Stromal cell of bone marrow (primary cell): ENCODE data around the gene CDK5R1.

Experiments
- DNase-seq: peaks from one replicate; pipeline ENCODE4 v3.0.0-alpha.2; 2012; ENCODE audit warnings: low read depth

CDK5R1 gene

DNA sequence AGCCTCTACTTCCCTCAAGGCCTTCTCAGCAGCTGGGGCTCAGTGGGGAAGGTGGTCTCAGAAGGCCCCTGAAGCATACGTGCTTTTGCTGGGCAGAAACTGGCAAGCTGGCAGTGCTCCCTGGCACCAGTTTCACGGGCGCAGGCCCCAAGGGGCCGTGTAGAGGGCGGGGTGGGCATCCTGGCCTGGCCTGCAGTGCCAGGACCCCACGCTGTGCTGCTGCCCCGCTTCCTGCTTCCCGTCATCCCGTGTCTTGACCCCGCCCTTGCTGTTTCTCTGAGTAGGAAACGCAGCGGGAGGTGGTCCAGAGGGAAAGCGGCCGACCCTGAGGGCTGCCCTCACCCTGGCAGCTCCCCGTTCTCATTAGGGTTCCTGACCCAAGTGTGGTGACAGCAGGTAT, 6.8 kb downstream of the CDK5R1 start:
- DNase-seq = no peak

GRCh38 chr17:32493976-32494513, 7.3 kb downstream of the CDK5R1 start:
- no peak for DNase-seq

GRCh38 chr17:32494621-32495358, 8.0 kb downstream of the CDK5R1 start:
- no peak for DNase-seq

DNA sequence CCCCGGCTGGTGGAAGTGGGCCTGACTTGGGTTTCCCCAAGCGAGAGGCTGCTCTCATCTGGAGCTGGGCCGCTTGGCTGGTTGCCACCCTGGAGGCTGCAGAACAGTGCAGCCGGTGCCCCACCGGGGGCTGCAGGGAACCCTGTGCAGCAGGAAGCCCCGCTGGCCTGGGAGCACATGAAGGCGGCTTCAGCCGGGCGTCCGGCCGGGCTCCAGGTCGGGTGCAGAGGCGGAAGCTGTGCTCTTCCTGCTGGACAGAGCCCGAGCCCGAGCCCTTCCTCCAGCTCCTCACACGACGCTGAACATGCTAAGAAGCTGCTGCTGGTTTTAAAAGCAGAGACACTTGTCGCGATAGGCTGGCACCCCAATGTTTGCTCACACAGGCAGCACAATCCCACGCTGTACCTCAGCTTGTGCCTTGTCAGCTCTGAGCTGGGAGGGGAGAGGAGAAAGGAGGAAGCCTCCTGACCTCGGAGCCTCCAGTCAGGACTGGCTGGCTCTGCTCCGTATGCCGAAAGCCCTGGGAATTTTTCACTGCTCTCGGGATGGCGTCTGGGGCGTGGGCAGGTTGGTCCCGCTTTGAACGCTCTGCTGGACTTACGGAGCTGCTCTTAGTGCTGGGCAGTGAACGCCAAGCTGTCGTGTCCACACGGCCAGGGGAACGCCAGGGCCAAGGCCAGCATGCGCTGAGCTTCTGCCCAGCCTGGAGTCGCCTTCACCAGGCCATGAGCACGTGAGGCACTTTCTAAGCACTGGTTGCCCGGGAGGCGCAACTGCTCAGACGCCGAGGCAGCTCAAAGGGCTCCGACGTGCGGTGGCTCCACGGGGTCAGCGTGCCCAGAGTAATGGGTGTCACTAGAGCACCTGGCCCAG, 8.8 kb downstream of the CDK5R1 start:
- no peak for DNase-seq

GRCh38 chr17:32496395-32497073, 9.7 kb downstream of the CDK5R1 start:
- DNase-seq = peak; percentile 35

GRCh38 chr17:32497431-32498205, 10.8 kb downstream of the CDK5R1 start:
- DNase-seq = no peak

- DNase-seq = no peak
These were observed 11.6 kb downstream of the CDK5R1 start for GRCh38 chr17:32498391-32498790.

GRCh38 chr17:32502013-32502412, 15.2 kb downstream of the CDK5R1 start:
- no peak for DNase-seq

DNA sequence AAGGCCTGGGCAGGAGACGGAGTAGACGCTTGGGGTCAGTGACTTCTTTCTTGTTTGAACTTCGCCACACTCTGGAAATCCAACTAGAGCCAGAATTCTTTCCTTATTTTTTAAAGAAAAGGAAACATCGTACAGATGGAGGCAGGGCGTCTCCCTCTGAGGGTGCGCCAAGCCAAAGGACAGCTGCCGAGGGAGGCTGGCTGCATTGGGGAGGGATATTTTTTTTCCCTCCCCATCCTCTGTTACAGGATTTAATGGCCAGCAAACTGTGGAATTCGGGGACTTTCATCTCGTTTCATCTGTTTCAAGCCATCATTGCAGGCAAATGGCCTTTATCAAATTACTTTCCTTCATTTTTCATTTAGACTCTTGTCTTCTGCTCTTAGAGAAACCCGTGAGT, 15.9 kb downstream of the CDK5R1 start:
- DNase-seq = no peak

DNA sequence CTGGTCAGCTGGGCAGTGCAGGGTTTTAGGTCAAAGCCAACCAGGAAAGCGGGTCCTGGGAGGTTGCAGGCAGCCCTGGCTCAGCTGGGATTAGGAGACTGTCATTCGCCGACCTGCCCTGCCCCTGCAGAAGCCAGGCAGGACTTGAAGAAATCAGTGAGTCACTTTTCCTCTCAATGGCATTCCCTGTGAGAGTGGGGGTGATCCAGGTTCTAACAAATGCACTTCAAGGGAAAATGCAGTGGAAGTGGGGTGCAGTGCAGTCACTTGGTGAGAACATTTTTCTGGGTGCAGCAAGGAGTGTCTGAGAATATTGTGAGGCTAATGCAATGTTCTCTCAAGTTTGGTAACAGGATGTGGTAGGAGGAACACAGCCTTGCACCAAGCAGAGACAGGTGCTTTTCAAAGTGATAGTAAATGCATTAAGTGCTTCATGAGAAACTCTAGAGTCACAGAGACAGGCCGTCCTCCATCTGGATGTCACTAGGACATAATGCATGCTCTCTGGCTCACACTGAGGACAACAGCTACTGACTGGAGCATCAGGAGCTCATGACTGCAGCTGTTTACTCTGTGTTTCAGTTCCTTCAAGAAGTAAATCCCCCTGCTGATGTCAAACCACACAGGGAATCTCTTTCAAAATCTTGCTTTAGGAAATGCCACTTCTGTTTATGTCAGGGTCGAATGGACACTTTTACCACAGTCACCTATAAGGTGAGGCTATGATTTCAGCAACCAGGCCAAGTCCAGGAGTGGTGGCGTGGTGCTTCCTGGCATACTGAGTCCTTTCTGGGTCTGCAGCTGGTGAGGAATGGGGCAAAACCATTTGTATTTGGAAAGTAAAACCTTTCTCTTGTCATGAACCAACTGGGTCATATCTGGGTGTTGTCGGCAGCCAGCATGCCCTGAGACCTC, 16.7 kb downstream of the CDK5R1 start:
- DNase-seq = no peak

DNA sequence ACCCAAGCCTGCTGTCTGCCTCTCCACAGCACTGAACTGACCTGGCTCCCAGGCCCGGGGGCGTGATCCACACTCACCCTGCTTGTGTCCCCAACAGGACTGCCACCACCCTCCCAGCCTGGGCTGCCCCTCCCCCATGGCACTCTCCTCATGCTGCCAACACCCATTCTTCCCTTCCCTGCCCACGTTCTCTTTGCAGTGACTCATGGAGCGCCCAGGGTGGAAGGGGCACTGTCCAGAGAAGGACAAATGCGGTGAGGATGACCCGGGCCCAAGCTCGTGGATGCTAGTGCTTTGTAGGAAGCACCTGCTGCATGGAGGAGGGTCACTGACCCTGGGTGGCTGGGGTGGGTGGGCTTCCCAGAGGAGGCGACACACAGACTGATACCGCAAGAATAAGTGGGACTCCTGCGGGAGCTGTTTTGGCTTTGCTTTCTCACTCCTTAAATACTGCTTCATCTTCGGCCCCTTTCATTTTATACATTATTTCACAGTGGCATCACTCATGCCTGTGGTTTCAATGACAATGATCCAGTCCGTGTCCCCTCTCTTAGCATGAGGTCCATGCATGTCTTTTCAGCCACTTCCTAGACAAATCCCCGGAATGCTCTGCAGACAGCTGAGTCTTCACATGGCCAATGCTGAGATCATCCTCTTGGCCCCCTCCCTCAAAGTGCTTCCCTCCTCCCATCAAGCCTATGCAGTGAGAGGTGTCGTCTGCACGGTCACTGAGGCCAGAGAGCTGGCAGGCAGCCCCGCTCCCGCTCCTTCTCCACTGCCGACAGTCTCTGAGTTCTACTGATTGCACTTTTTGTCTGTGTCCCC, 17.6 kb downstream of the CDK5R1 start:
- no peak for DNase-seq

GRCh38 chr17:32508926-32509325, 22.1 kb downstream of the CDK5R1 start:
- no peak for DNase-seq

DNA sequence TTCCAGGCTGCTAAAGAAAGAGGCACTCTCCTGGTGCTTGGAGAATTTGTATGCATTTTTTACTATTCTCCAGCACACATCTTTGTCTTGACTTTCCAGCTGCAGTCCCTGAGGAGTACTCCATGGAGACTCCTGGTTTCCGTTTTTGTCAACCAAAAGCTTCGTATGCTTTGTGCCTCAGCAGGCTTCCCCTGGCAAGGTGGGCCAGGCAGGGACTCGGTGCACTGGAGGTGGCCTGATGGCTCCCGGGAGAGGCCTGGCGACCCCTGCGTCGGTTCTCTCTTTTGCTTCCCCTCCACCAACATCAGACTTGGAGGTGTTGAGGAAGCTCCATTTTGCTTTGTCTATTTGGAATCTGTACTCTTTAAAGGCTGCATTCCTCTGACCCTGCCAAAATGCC, 23.7 kb downstream of the CDK5R1 start:
- no peak for DNase-seq

DNA sequence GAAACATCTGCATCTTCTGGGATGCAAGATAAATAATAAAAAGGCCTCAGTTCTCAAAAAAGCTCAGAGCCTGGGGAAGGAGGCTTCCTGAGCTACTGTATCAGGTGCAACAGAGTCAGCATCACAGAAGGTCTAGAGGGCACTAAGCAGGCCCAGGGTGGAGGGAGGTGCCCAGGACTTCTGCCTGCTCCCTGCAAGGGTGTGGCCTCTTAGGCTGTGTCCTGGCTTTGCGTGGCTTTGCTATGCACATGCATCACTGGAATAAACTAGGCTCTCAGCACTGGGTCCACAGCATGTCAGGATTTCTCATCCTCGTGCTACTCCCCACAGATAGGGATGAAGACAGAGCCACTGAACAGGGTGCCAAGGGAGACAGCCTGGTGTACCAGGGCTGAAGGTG, 25.5 kb downstream of the CDK5R1 start:
- no peak for DNase-seq

- DNase-seq = no peak
These were observed 26.8 kb downstream of the CDK5R1 start for GRCh38 chr17:32513579-32513978.

DNA sequence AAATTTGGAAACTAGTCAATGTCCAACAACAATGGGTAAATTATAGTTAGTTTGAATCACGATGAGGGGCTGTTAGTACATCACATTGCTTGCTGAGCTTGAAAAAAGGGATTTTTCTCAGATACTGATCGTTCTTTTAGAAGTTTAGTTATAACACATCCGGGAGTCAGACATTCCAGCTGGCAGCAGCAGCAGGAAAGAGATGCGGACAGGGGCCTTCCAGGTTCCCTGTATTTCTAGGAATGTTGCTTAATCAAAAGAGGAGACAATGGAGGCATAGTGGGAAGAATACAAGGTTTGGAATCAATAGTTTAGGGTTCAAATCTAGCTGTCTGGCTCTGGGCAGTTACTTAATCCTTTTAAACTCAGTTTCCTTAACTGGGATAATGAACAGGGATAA, 27.8 kb downstream of the CDK5R1 start:
- no peak for DNase-seq

- no peak for DNase-seq
These were observed 29.0 kb downstream of the CDK5R1 start for GRCh38 chr17:32515677-32516383.

DNA sequence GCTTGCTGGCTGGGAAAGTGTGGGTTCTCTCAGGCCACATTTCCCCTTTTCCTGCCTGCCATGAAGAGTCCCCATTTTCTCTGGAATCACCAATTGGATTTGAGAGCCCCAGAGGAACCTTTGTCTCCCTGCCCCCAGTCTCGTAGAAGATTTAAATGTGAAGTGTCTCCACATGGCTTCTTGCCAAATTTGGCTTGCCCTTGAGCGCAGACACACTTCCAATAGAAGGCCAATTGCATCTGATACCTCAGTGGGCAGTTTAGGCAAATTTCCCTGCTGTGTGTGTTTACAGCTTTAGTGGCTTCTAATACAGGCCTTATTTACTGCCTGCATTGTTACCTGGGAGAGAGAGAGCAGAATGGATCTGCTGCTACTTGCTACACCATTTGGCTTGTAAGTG, 29.7 kb downstream of the CDK5R1 start:
- no peak for DNase-seq
